HG02870 (cell line): ENCODE data around the gene MYO1E.
"Not testable (repeated sequence)": the region's sequence is repeated elsewhere in the genome, so short reads cannot be mapped to it uniquely, and the experiment has no call there.

Source experiments
- ATAC-seq: cut with Tn5 transposase; IDR thresholded peaks from one replicate; pipeline ENCODE4 v1.9.1; 2021; ENCODE audit warnings: mild to moderate bottlenecking, moderate library complexity; ENCODE audit not compliant: unreplicated experiment

Gene MYO1E

DNA sequence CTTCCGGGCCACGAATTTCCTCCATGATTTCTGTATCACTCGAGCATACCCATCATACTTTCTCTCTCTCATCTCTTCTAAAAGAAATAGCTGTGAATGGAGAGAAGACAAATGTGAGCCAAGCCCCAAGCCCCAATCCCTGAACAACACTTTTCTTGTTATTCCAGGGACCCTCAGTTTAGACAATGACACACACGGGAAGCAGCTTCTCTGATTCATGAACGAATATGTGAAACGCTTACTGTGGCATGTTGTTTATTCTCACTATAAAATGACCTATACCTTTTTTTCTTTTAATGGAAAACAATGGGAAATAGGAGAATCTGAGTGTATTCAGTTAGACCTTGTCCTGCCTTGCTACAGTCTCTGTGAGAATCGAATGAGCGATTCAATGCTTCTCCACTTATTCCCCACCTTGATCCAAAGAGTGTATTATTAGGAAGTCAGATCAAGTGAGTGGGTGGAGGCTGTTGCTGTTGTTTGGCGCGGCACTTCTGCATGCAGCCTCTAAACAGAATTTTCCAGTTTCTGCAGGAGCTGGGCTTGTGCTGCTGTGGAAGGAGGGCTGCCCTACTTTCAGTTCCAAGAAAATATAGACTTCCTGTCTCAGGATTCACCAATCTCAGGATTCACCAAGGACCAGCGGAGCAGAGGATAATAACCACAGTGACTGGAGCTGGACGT is 198.4 kb downstream of the MYO1E start:
- no peak for ATAC-seq

DNA sequence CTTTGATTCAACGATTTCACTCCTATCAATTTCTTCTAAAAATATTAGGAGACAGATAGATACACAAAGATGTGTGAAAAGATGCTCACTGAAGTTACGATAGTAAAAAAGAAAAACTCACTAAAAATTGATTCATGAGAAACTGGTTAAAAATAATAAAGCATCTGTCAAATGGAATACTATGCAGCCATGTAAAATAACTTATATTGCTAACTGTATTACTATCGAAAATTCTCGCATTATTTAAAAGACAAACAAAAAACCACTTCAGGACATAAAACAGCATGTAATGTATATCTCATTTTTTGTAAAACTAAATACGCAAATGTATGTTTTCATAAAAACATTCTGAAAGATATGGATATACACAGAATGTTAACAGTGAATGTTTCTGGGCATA is 199.5 kb downstream of the MYO1E start:
- ATAC-seq: no peak

DNA sequence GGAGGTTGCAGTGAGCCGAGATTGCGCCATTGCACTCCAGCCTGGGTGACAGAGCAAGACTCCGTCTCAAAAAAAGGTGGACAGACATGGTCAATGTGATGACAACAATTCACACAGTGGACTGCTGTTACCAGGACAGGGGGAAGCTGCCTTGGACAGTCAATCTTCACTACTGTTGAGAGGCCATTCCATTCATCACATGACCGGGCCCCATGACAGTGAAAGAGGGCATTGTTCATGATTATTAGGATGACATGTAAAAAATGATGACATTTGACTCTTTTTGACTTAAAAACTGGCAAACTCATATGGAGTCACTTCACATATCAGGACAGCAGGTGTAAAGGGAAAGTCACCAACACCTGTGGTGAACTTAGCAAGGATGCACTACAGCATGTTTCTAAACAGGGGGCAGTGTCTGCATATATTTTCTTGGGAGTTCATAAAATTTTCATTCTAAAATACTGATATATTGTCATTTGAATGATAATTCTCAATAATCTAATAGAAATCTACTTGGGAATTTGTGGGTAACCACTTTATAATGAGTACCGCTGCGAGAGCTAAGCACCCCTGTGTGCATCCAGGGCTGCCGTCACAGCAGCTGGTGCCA is 200.3 kb downstream of the MYO1E start:
- ATAC-seq: no peak

DNA sequence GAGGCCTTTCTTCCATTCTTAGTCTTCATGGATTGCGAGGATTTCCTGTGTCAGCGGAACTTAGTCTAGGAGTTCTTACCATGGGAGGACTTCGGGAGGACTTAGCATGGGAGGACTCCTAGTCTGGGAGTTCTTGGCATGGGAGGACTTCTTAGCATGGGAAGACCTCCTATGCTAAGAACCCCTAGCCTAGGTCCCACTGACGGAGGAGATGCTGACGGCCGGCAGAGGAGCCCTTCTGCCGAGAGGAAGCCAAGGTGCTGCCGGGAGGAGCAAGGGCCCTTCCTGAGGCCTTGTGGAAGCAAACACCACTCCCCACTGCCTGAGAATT is 201.6 kb downstream of the MYO1E start:
- ATAC-seq: no peak

DNA sequence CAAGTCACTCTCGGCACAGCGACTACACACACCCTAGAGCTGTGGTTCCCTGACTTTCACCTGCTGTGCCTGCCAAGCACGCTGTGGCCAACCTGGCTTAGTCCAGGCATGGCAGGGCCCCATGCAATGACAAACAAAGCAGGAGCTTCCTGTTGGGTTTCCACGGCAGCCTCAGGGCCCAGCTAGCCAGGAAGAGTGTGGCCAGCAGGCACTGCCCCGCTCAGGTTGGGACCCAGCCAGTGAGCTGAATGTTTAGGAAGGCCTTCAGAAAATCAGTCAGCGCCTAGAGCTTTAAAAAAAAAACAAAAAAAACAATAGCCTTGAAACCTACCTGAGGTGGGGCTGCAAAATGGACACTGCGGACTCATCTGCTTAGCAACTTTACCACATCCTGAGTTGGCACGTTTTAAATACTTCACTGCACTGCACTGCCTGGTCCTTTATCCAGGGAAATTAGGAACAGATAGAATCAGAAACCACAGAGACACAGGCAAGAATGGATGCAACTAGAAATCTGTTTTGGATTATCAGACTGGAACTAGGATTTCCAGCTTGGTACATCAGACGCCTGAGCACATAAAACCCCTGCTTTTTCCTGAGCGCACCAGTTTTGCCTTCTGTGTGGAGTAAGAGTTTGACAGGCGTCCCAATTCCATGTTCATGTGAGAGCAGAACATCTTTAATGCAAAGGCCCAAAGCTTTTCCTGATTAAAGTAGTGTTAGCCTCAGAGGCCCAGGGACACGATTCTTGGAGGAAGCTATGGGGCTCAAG is 202.2 kb downstream of the MYO1E start:
- no peak for ATAC-seq

DNA sequence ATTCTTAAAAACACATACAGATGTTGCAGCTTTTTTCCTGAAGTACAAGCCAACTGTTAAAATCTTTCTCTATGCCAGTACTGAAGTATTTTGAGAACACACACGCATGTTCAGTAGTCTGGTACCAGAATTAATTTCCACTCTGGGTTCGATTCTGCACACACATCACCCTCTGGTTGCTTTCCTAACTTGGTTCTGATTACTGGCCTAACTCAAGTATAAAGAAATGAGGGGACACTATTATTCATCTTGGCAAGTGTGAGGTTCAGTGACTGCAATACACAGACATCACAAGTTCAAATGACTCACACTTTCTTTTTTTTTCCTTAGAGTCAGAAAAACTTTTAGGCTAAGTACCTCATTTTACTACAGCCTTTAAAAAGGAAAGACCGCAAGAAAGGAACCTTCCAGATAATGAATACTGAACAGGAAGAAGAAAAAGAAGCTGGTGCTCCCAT is 203.4 kb downstream of the MYO1E start:
- ATAC-seq: no peak

DNA sequence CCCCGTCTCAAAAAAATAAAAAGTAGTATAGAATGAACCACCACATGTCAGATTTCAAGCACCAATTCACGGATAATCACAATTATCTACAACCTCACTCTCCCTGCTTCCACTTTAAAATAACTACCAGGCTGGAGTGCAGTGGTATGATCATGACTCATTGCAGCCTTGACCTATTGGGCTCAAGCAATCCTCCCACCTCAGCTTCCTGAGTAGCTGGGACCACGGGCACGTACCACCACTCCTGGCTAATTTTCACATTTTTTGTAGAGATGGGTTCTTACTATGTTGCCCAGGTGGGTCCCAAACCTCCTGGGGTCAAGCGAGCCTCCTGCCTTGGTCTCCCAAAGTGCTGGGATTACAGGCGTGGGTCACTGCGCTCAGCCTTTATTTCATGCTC is 204.1 kb downstream of the MYO1E start:
- no peak for ATAC-seq

DNA sequence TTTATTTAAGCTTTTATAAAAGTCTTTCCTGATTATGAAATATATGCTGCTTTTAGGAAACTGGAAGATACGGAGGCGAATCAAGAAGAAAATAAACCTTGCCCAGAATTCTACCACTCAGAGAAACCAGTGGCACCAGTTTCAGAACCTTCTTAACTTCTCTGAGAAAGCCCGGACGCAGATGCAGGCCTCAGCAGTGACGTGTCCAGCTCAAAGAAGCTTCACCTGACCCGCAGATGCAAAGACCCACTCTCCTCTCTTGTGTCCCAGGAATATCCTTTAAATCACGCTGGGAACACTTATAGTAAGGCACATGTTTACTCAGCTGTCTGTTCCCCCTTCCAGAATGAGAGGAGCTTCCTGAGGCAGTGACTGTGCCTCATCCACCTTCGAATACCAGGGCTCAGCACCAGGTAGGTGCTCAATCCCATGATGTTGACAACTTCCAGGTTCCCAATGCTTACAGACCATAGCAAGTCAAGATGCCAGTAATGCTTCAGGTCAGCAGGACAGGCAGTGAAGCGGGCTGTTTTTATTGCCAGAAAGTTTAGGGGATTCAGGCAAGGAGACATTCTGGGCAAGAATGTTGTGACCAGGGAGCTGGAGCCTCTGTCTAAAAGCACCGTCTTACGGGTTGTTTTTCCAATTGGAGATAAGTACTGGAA is 205.9 kb downstream of the MYO1E start:
- no peak for ATAC-seq

DNA sequence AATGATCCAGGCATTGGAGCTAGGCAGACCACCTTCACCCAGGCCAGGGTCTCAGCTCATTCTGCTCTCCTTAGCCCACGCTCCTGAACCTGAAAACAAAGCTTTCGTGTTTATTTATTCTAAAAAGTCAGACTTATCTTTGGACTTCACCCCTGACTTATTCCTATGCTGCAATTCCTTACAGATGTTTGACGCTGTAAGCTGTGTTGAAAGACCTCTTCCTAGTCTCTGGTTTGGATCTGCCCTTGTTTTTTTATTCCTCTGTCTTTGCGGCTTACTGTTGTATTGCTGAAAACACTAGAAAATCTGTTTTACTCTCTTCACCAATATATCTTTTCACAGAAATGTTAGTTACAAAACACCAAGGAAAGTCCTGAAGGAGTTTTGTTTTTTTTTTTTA is 206.5 kb downstream of the MYO1E start:
- ATAC-seq: no peak

DNA sequence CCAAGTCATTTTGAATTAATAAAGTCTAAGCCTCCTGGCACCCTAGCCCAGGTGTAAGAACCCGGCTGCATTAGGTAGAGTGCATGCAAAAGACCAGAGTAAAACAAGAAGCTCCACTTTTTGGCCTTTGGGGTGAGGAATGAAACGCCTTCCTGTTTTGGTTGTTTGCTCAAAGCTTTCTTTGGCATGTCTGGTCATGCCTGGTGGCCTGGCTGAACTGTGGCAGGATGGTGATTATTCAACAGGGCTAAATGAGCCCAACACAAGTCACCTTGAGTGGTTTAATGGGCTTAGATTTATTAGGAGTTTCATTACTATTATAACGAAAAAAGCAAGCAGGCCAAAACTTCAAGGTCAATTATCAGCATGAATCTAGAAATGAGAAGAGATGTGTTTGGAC is 206.9 kb downstream of the MYO1E start:
- ATAC-seq: no peak

DNA sequence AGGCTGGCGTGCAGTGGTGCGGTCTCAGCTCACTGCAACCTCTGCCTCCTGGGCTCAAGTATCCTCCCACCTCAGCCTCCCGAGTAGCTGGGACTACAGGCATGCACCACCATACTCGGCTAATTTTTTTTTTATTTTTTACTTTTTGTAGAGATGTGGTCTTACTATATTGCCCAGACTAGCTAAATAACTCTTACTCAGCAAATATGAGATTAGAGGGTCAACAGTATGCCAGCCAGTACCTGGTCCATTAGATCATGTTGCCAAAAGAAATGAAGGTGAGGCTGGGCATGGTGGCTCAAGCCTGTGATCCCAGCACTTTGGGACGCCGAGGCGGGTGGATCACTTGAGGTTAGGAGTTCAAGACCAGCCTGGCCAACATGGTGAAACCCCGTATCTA is 210.6 kb downstream of the MYO1E start:
- not testable (repeated sequence) for ATAC-seq

DNA sequence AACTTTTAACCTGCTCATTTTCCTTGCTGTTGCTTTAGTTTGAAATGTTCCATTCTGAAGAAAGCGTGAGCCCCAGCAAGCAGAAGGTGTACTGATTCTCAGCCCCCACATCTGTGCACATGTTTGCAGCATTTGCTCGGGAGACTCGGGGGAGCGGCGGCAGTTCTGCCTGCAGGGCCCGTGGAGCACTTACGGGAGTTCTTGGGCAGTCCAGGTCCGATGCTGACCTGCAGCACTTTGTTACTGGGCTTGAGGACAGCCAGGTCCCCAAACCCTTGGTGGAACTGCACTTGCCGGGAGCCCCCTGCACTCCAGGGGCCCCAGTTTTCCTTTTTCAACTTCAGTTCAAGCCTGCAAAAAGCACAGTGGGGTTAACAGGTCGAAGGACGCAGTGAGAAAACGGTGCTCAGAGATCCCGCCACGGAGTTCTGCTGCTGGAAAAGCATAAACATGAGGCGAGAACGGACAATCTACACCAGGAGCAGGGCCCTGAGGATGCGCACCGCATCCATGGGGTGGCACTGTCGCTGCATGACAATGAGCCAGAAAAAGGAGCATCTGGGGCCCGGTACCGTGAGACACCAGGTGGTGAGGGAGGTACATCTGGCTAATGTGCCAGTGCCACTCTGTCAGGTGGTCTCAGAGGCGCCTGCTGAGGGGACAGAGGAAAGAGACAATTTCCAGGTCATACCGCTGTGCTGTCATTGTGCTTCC is 211.6 kb downstream of the MYO1E start:
- no peak for ATAC-seq

DNA sequence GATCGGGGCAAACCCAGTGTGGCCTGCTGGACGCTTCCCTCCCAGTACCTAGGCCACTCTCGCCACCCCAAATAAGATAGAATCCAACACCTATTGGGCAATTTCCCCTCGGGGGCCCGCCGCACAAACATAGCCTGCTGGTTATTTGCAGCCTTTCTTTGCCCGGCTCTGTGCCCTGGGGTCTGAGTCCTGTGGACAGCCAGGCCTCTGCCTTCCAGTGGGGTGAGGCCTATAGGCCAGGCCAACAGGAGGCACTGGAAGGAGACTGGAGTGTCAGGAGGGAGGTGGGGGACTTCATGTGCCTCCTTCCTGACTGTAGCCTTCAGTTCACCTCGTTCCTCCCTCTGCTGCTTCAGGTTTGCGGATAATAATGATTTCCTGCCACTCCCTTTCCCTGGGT is 213.5 kb downstream of the MYO1E start:
- ATAC-seq: no peak

DNA sequence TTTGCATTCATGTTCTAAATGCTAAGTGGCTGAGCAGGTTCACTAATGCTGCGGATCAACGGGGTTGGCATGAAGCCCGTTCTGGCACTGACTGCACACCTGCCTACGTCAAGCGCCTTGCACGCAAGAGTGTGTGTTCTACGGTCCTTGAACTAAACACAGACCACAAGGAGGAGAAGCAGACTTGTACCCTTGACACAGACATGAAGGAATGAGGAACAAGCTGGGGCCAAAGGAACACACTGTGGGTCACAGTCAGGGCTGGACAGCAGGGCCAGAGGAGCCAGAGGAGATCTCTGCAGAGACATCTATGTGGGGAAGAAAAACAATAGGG is 214.0 kb downstream of the MYO1E start:
- ATAC-seq: no peak

DNA sequence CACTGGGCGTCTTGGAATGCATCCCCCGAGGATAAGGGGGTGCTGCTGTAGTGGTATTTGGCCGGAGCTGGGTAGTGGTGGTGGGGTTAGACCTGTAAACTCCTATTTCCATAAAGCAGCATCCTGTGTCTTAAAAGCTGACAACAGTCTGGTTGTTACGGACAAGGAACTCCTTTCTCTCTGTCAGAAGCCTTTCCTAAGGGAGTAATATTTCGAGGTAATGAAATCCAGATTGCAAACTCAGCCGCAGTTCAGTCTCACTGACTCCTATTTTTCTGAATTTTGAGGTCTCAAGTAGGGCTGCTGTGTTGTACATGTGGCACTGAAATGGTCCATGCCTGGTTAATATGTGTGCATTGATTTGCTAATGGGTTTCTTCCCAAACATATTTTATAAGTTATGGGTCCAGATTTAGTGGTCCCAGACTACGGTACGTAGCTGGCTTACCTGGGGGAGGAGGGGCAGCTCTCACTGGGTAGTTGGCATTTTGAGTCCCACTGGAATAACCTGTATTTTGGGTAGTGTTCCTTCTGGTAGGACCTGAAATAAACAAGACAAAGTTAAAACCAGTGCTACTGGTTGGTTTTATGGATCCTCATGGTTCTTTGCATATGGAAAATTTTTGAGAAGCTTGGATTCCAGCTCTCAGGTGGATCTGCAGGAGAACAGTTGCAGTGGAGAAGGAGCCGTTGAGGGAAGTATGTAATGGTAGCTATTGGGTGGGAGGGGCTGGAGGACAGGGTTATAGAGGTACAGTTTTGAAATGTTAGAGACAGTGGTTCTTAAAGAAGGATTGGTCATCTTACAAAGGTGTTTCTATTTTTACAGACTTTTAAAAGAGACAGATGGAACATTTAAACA is 214.6 kb downstream of the MYO1E start:
- ATAC-seq: no peak

DNA sequence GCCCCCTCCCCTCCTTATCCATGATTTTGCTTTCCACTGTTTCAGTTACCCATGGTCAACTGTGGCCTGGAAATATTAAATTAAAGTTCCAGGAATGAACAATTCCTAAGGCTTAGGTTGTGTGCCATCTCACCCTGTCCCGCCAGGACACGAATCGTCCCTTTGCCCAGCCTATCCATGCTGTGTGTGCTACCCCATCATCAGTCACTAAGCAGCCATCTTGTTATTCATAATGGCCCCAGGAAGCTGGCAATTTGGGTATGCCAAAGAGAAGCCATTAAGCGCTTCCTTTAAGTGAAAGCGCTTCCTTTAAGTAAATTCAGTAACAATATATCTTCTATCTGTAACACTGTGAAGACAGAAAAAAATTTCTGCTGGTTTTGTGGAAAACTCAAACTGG is 215.3 kb downstream of the MYO1E start:
- ATAC-seq: no peak

DNA sequence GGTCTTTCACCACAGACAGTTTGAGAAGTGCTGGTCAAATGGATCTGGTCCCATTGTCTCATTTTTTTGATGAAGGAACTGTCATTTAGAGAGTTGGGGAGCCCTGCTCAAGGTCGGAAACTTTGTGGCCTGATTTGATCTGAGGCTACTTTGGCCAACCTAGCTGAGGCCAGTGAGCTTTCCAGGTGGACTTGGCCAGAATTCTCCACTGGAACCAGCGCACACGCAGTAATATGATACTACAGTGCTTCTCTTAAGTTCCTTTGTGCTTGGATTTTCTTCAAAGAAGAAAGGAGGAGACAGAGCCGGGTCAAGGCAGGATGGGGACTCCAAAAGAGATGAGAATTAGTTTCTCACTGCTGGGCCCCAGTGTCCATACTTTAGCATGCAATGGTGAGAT is 217.2 kb downstream of the MYO1E start:
- ATAC-seq: no peak

DNA sequence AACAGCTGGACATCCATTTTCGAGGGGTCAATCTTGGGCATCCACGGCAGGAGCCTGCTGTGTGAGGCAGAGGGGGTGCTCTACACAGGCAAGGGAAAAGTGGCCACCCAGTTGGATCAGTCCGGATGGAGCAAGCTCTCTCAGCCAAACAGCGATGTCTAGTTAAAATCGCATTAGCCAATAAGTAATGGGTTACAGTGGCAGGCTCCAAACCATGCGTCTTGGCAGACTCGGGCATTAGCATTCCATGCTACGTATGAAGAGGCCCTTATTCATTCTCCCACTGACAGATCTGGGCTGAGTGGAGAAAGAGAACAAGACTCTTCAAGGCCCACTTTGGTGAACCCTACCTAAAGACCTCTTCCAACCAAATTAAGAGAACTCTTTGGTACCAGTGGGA is 218.4 kb downstream of the MYO1E start:
- ATAC-seq: no peak

DNA sequence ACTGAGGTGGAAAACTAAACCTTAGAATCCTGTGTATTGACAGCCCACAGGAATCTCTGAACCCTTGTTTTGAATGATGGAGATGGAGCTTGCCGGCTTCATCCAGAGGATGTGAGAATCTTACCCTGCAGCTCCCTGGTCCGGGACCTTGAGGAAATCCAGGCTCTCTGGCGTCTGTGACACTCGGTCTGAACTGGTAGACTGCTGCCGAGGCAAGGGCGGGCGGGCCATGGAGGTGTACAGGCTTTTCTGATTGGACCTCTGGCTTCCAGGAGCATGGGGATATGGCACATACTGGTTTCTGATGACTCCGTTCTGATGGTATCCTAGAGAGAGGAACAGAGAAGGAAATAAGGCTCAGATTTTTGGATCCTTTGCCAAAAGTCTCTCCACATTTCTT is 219.2 kb downstream of the MYO1E start:
- ATAC-seq: no peak

DNA sequence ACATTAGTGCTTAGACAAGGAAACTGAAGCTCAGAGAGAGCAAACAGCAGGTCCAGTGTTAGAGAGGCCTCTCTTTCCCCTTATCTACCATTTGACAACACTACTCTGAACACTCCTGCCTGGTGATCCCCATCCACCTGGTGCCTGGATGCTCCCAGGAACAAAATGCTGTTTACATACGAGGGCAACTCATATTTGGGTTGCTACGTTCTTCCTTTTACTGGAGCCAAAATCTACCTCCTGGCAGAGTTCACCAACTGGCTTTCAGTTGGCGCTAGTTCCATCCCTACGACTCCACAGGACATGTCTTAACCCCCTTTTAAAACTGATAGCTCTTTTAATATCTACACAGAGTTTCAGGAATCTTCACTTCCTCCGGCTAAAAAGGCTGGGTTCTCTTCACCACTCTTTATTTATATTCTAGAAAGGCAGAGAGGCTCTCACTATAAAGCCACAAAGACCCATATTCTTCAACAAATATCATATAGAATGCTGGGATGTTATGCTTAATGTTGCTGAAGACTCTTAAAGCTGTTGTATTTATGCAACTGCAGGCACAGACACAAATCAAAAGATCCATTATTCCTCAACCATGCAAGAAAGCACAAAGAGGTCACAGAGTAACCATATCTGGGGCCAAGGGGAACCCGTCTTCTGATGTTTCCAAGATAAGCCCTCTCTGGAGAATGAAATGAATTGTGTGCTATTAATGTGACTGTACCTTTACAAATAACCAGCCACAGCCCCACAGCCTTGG is 219.8 kb downstream of the MYO1E start:
- no peak for ATAC-seq
